ENCODE data around the gene PSMC4. TPM values are rescaled to one million over a fixed set of nuclear protein-coding genes. Genes with fewer than 3 reads are reported as not detected.
"Not testable (repeated sequence)": the region's sequence is repeated elsewhere in the genome, so short reads cannot be mapped to it uniquely, and the experiment has no call there.

Gene PSMC4
- total RNA-seq, 2 donors from 2014 or later, result 59.0 to 67.1 TPM

- no peak for DNase-seq (ENCODE audit: low spot score)
- intact Hi-C loops (cut with DNase I), result no loop called here
These were observed 29.2 kb upstream of the PSMC4 start for GRCh38 chr19:39941615-39942365.

- intact Hi-C loops (cut with DNase I), result no loop called here
- DNase-seq (ENCODE audit: low spot score), result no peak
These were observed 28.6 kb upstream of the PSMC4 start for GRCh38 chr19:39942366-39942730.

GRCh38 chr19:39943586-39943985 is 27.4 kb upstream of the PSMC4 start:
- intact Hi-C loops (cut with DNase I), result no loop called here
- no peak for DNase-seq (ENCODE audit: low spot score)

GRCh38 chr19:39946532-39946931 is 24.4 kb upstream of the PSMC4 start:
- intact Hi-C loops (cut with DNase I), result no loop called here
- no peak for DNase-seq (ENCODE audit: low spot score)

GRCh38 chr19:39949026-39949747 is 21.8 kb upstream of the PSMC4 start:
- DNase-seq (ENCODE audit: low spot score), result no peak
- intact Hi-C loops (cut with DNase I), result no loop called here

- DNase-seq (ENCODE audit: low spot score), result no peak
- intact Hi-C loops (cut with DNase I), result no loop called here
These were observed 19.8 kb upstream of the PSMC4 start for GRCh38 chr19:39951065-39951650.

- intact Hi-C loops (cut with DNase I), result no loop called here
- no peak for DNase-seq (ENCODE audit: low spot score)
These were observed 19.3 kb upstream of the PSMC4 start for GRCh38 chr19:39951686-39952085.

GRCh38 chr19:39953915-39954314 is 17.1 kb upstream of the PSMC4 start:
- no peak for DNase-seq (ENCODE audit: low spot score)
- intact Hi-C loops (cut with DNase I), result no loop called here

GRCh38 chr19:39957886-39958285 is 13.1 kb upstream of the PSMC4 start:
- DNase-seq (ENCODE audit: low spot score); intact Hi-C loops (cut with DNase I): not testable (repeated sequence)

- DNase-seq (ENCODE audit: low spot score); intact Hi-C loops (cut with DNase I): not testable (repeated sequence)
These were observed 12.0 kb upstream of the PSMC4 start for GRCh38 chr19:39958942-39959341.

GRCh38 chr19:39959407-39959806 is 11.6 kb upstream of the PSMC4 start:
- intact Hi-C loops (cut with DNase I); DNase-seq (ENCODE audit: low spot score): not testable (repeated sequence)

GRCh38 chr19:39963898-39964297 is 7.1 kb upstream of the PSMC4 start:
- intact Hi-C loops (cut with DNase I), result no loop called here

GRCh38 chr19:39966617-39967016 is 4.3 kb upstream of the PSMC4 start:
- intact Hi-C loops (cut with DNase I), result loop anchor here in 1 of 2 donors (5.0 kb wide), 1 partner anchor 1776 kb away; no protein-coding TSS in a partner anchor
- no peak for DNase-seq (ENCODE audit: low spot score)

More at GRCh38 chr19:39963898-39964297, 7.1 kb upstream of the PSMC4 start:
- no peak for DNase-seq (ENCODE audit: low spot score)

- intact Hi-C loops (cut with DNase I), result loop anchor here in 1 of 2 donors (5.0 kb wide), 1 partner anchor 1775 kb away; no protein-coding TSS in a partner anchor
- DNase-seq (ENCODE audit: low spot score), result no peak
These were observed 3.4 kb upstream of the PSMC4 start for GRCh38 chr19:39967561-39967960.

- intact Hi-C loops (cut with DNase I), result loop anchor here in 1 of 2 donors (5.0 kb wide), 1 partner anchor 1774 kb away; no protein-coding TSS in a partner anchor
- DNase-seq (ENCODE audit: low spot score), result no peak
These were observed 2.2 kb upstream of the PSMC4 start for GRCh38 chr19:39968789-39969188.

GRCh38 chr19:39969266-39969665 is 1.7 kb upstream of the PSMC4 start:
- intact Hi-C loops (cut with DNase I), result loop anchor here in 1 of 2 donors (5.0 kb wide), 1 partner anchor 1773 kb away; no protein-coding TSS in a partner anchor
- no peak for DNase-seq (ENCODE audit: low spot score)

- intact Hi-C loops (cut with DNase I), result loop anchor here (5.0 to 10.0 kb wide), 2 partner anchors 125 to 1772 kb away; partner anchors contain the start of gene FBL (in 1 of the 2)
- DNase-seq (ENCODE audit: low spot score), result no peak
These were observed 1.1 kb upstream of the PSMC4 start for GRCh38 chr19:39969681-39970424.

GRCh38 chr19:39970425-39970674 is 615 bp upstream of the PSMC4 start:
- DNase-seq (ENCODE audit: low spot score), result no peak
- intact Hi-C loops (cut with DNase I), result loop anchor here in 1 of 2 donors (10.0 kb wide), 1 partner anchor 126 kb away; the partner anchor contains the start of gene FBL

- DNase-seq (ENCODE audit: low spot score), result peak; percentile 82
- intact Hi-C loops (cut with DNase I), result loop anchor here in 1 of 2 donors (10.0 kb wide), 1 partner anchor 127 kb away; the partner anchor contains the start of gene FBL
These were observed 543 bp downstream of the PSMC4 start for GRCh38 chr19:39971380-39972035.
